NB4 (cell line): Measurements from ENCODE around the gene STOML1.

ENCODE experiments used
- MAX ChIP-seq: IDR thresholded peaks from 2 replicates; pipeline ENCODE4 v1.6.1; 2011; ENCODE audit warnings: low read depth, low read length
- POLR2A ChIP-seq: IDR thresholded peaks from 2 replicates; pipeline ENCODE4 v1.6.1; 2011; ENCODE audit warnings: mild to moderate bottlenecking; ENCODE audit not compliant: insufficient read length; ENCODE audit errors: extremely low read depth
- TF ChIP-seq, protein P1 (sequence below): IDR thresholded peaks from one replicate; pipeline ENCODE4 v1.5.1; 2012; ENCODE audit warnings: low read depth, low read length

DNA sequence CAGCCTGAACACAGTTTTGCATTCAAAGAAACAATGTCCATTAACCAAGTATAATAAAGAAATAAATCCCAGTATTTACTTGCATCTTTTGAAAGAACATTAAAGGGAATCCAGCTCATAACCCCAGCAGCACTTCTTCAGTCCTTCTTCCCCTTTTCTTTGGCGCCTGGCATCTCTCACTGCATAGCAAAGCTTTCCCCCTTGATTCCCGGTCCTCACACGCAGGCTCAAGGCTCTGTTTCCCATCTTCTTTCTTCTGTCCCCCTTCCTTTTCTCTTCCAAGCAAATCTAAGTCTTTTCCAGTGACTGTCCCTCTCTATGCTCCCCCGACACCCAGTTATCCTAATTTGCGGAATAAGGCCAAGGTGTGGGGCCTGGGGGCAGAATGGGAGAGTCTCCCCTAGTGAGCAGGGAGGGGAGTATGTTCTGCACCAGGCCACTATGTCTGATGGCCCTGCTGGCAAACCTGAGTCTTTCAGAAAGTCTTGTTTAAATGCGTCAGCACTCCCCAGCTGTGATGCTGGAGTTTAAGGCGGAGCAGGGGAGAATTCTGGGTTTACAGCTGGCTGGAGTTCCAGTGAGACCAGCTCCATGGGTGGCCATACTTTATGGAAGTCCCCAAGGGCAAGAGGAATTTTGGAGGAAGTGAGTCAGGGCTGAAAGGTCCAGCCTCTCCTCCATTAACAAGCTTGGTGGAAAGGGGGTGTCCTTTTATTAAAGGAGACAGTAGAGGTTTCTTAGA is 48.2 kb upstream of the STOML1 start:
- TF ChIP-seq, protein P1, sequence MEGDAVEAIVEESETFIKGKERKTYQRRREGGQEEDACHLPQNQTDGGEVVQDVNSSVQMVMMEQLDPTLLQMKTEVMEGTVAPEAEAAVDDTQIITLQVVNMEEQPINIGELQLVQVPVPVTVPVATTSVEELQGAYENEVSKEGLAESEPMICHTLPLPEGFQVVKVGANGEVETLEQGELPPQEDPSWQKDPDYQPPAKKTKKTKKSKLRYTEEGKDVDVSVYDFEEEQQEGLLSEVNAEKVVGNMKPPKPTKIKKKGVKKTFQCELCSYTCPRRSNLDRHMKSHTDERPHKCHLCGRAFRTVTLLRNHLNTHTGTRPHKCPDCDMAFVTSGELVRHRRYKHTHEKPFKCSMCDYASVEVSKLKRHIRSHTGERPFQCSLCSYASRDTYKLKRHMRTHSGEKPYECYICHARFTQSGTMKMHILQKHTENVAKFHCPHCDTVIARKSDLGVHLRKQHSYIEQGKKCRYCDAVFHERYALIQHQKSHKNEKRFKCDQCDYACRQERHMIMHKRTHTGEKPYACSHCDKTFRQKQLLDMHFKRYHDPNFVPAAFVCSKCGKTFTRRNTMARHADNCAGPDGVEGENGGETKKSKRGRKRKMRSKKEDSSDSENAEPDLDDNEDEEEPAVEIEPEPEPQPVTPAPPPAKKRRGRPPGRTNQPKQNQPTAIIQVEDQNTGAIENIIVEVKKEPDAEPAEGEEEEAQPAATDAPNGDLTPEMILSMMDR, result no peak
- TF ChIP-seq POLR2A, result no peak
- TF ChIP-seq MAX, result no peak
